GM19193 (cell line): ENCODE measurements around the gene RANBP10.

Experiments
- POLR2A ChIP-seq: IDR thresholded peaks from 4 replicates; pipeline ENCODE4 v1.6.1; 2011; ENCODE audit not compliant: insufficient read depth, insufficient read length; ENCODE audit errors: extremely low read depth

Gene RANBP10

GRCh38 chr16:67773569-67774456 lies 32.5 kb downstream of the RANBP10 start:
- no peak for TF ChIP-seq POLR2A

- no peak for TF ChIP-seq POLR2A
Measured at GRCh38 chr16:67773099-67773498, 33.3 kb downstream of the RANBP10 start.

GRCh38 chr16:67770346-67770991 lies 35.9 kb downstream of the RANBP10 start:
- TF ChIP-seq POLR2A: no peak

- TF ChIP-seq POLR2A: no peak
Measured at GRCh38 chr16:67767953-67768352, 38.4 kb downstream of the RANBP10 start.

- no peak for TF ChIP-seq POLR2A
Measured at GRCh38 chr16:67766291-67766690, 40.1 kb downstream of the RANBP10 start.

GRCh38 chr16:67764158-67764667 lies 42.1 kb downstream of the RANBP10 start:
- TF ChIP-seq POLR2A: no peak

GRCh38 chr16:67763066-67763465 lies 43.3 kb downstream of the RANBP10 start:
- no peak for TF ChIP-seq POLR2A

GRCh38 chr16:67762385-67762784 lies 44.0 kb downstream of the RANBP10 start:
- TF ChIP-seq POLR2A: no peak

GRCh38 chr16:67761924-67762323 lies 44.4 kb downstream of the RANBP10 start:
- no peak for TF ChIP-seq POLR2A

- TF ChIP-seq POLR2A: no peak
Measured at GRCh38 chr16:67760956-67761230, 45.5 kb downstream of the RANBP10 start.

- TF ChIP-seq POLR2A: no peak
Measured at GRCh38 chr16:67760206-67760955, 46.0 kb downstream of the RANBP10 start.

- no peak for TF ChIP-seq POLR2A
Measured at GRCh38 chr16:67758966-67759365, 47.4 kb downstream of the RANBP10 start.

GRCh38 chr16:67758006-67758405 lies 48.4 kb downstream of the RANBP10 start:
- TF ChIP-seq POLR2A: no peak

GRCh38 chr16:67752641-67753040 lies 53.7 kb downstream of the RANBP10 start:
- TF ChIP-seq POLR2A: no peak

- no peak for TF ChIP-seq POLR2A
Measured at GRCh38 chr16:67750466-67750865, 55.9 kb downstream of the RANBP10 start.
